Prostate gland (tissue), 2 donors: ENCODE measurements around the gene CPS1. TPM values are rescaled to one million over a fixed set of nuclear protein-coding genes. Genes with fewer than 3 reads are reported as not detected.

ENCODE experiments used
- DNase-seq: peaks from one replicate; pipeline ENCODE4 v3.0.0-alpha.2; 2019; ENCODE audit warnings: low spot score
- H3K27ac ChIP-seq, 2 donors: fragments of 200-600 bp; sonication (generic); 2 replicates each; pipeline ENCODE4 v1.5.1; 2017 to 2019
- H3K27me3 ChIP-seq: fragments of 200-600 bp; sonication (generic); replicated peaks from 2 replicates; pipeline ENCODE4 v1.5.1; 2019; ENCODE audit not compliant: insufficient read depth
- H3K36me3 ChIP-seq, 2 donors: fragments of 200-600 bp; sonication (generic); 1 replicate in 1 of 2; 2 replicates in 1 of 2; pipeline versions ENCODE4 v1.5.1 to v1.8.1; 2017 to 2019
- H3K4me1 ChIP-seq: fragments of 200-600 bp; sonication (generic); replicated peaks from 2 replicates; pipeline ENCODE4 v1.5.1; 2019
- H3K4me3 ChIP-seq, 2 donors: fragments of 200-600 bp; sonication (generic); 2 replicates each; pipeline ENCODE4 v1.5.1; 2017 to 2019
- H3K9me3 ChIP-seq: fragments of 200-600 bp; sonication (generic); 2 replicates; pipeline ENCODE4 v1.5.1; 2017
- POLR2A ChIP-seq: fragments of 450-650 bp; IDR thresholded peaks from one replicate; pipeline ENCODE4 v1.6.1; 2016; ENCODE audit warnings: antibody characterized with exemption, mild to moderate bottlenecking
- POLR2AphosphoS5 ChIP-seq: sonication (generic); formaldehyde crosslinking; IDR thresholded peaks from one replicate; pipeline ENCODE4 v1.6.1; 2017; ENCODE audit warnings: antibody characterized with exemption
- WGBS: methylation state at CpG from one replicate; pipeline ENCODE4 v1.1.5; 2018; 5-methylcytosine and 5-hydroxymethylcytosine counted together
- intact Hi-C: fragments of 100-400 bp; cut with DNase I; formaldehyde crosslinking; loops from one replicate; pipeline ENCODE4 v1.14.2; 2022
- total RNA-seq, 2 donors: library from RNA; depleted of rRNA; stranded (reverse); fragments of >200 nt; gene quantifications; one replicate each; pipeline ENCODE4 v1.1.0, GENCODE V29; 2016
- TF ChIP-seq, protein P1 (sequence below), 4 experiments: fragments of 200-600 bp in 2 of 4; fragments of 450-650 bp in 2 of 4; sonication (generic) in 2 of 4; IDR thresholded peaks; 1 replicate in 3 of 4; 2 replicates in 1 of 4; pipeline ENCODE4 v1.5.1; 2016 to 2019; ENCODE audit warnings: antibody characterized with exemption in 4 of 4, mild to moderate bottlenecking in 2 of 4, moderate library complexity in 2 of 4

Gene CPS1
- total RNA-seq, 2 donors from 2014 or later, result 0.68 to 15.8 TPM

DNA sequence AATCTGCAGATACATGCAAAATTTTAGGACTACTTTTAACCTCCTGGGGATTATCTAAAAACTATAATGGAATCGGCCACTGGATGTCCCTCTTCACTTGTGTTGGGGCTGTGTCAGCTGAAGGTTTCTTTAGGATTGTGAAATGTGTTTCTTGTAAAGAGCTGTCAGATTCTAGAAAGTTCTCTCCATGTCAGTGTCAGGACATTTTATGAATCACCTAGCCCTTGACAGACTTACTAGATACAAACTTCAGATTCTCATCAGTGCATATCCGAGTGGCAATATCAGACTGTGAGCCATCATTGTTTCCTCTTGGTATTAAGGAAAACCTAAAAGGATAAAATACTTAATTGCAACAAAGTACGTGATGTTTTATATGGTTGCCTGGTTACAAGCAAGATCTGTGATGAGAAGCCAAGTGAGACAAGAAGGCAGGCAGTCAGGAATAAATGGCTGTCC lies 107.3 kb downstream of the CPS1 start:
- no peaks in the 10 kb centered on the region for H3K4me1 ChIP-seq
- 22% methylated on average over 3 of the region's 3 CpGs for WGBS
- no peaks in the 10 kb centered on the region for H3K27me3 ChIP-seq
- no peaks in the 10 kb centered on the region for H3K9me3 ChIP-seq
- no peak overlapping the region for H3K27ac ChIP-seq
- DNase-seq, result no peak
- intact Hi-C loops, result no loop called here
- no peak overlapping the region for H3K4me3 ChIP-seq
- no peaks in the 10 kb centered on the region for H3K36me3 ChIP-seq
- no peak for TF ChIP-seq POLR2A
- TF ChIP-seq, protein P1, sequence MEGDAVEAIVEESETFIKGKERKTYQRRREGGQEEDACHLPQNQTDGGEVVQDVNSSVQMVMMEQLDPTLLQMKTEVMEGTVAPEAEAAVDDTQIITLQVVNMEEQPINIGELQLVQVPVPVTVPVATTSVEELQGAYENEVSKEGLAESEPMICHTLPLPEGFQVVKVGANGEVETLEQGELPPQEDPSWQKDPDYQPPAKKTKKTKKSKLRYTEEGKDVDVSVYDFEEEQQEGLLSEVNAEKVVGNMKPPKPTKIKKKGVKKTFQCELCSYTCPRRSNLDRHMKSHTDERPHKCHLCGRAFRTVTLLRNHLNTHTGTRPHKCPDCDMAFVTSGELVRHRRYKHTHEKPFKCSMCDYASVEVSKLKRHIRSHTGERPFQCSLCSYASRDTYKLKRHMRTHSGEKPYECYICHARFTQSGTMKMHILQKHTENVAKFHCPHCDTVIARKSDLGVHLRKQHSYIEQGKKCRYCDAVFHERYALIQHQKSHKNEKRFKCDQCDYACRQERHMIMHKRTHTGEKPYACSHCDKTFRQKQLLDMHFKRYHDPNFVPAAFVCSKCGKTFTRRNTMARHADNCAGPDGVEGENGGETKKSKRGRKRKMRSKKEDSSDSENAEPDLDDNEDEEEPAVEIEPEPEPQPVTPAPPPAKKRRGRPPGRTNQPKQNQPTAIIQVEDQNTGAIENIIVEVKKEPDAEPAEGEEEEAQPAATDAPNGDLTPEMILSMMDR (IDR thresholded peaks at IDR 0.05), result no peak
- no peak for TF ChIP-seq POLR2AphosphoS5

DNA sequence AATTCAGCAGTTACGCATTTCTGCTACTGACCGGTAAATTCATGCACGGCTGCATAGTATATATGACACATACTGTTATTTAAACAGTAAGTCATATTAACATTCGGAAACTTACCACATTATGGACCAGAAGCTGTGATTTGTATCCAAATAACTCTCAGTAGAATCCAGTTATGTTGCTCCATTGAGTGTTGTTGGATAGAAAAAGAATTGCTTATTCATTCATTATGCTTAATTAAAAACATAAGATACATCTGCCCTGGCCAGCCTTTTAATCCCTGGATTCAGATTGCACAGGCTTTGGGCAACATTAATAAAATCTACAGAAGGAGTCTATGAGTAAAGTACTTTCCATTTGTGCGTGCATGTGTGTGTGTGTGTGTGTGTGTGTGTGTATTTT lies 111.3 kb downstream of the CPS1 start:
- WGBS, result 87% methylated on average over 5 of the region's 5 CpGs
- no peak overlapping the region for H3K27ac ChIP-seq
- DNase-seq, result no peak
- intact Hi-C loops, result no loop called here
- no peak for TF ChIP-seq POLR2AphosphoS5
- TF ChIP-seq, protein P1 (IDR thresholded peaks at IDR 0.05), result no peak
- no peak for TF ChIP-seq POLR2A
- H3K4me3 ChIP-seq, result no peak overlapping the region
- H3K9me3 ChIP-seq, result no peaks in the 10 kb centered on the region
- H3K4me1 ChIP-seq, result no peaks in the 10 kb centered on the region
- H3K36me3 ChIP-seq, result no peaks in the 10 kb centered on the region
- no peaks in the 10 kb centered on the region for H3K27me3 ChIP-seq

DNA sequence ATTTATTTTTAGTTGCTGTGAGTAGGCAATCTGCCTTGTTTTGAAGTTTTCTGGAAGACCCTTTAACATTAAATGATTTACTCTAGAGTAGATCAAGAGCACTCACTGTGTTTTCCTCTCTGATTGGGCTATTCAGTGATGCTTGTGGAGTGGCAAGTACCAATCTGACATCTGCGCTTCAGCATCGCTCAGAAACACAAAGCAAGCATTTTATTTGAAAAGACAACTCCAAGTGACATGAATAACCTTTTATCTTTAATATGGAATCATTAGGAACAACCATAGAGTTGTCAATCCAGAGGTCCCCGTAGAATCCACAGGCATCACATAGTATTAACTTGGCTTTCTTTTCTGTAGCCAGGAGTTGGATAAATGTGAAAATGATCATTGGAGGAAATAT lies 114.7 kb downstream of the CPS1 start:
- intact Hi-C loops, result no loop called here
- TF ChIP-seq POLR2AphosphoS5, result no peak
- TF ChIP-seq, protein P1 (IDR thresholded peaks at IDR 0.05), result no peak
- Histone ChIP-seq H3K27me3 (no peaks in the 10 kb centered on the region), H3K36me3 (no peaks in the 10 kb centered on the region), H3K9me3 (no peaks in the 10 kb centered on the region), H3K4me1 (no peaks in the 10 kb centered on the region), H3K4me3 (no peak overlapping the region), H3K27ac (no peak overlapping the region)
- 82% methylated on average over 3 of the region's 3 CpGs for WGBS
- DNase-seq, result no peak

DNA sequence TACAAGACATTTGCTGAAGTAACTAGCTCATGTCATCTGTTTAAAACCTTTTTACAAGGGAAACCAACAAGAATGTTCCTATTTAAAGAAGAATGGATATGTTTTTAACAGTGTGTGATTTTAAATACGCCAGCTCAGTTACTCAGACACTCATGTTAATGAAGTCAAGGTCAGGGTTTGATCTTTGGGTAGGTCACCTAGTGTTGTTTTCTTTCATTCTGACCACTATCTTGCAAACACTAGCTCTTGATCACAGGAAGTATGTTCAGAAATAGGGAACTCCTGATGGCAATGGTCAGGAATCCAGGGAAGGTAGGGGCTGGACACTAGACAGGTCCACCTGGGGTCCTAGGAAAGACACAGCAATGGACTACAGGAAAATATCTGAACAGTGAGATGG lies 116.7 kb downstream of the CPS1 start:
- TF ChIP-seq POLR2A, result no peak
- TF ChIP-seq POLR2AphosphoS5, result no peak
- TF ChIP-seq, protein P1 (IDR thresholded peaks at IDR 0.05), result no peak
- Histone ChIP-seq H3K36me3 (no peaks in the 10 kb centered on the region), H3K4me1 (no peaks in the 10 kb centered on the region), H3K4me3 (no peak overlapping the region), H3K27ac (no peak overlapping the region), H3K27me3 (no peaks in the 10 kb centered on the region), H3K9me3 (no peaks in the 10 kb centered on the region)
- no peak for DNase-seq
- WGBS, result 48% methylated on average over 1 of the region's 1 CpG
- intact Hi-C loops, result no loop called here

DNA sequence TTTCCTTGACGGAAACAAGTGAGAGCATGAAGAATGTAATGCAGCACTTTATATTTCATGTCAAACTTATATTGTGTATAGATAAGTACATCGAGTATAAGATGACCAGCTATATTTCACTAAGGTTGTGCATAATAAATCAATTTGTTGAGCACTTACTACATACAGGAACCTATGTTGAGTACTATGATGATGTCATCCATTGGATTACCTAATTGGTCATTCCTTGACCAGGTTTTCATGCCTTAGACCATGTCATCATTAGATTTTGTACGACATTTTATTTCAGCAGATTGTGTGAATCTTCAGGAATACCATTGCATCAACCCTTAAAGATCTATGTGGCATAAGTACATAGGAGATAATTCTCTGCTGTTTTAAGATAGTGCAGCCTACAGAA lies 119.7 kb downstream of the CPS1 start:
- H3K9me3 ChIP-seq, result no peaks in the 10 kb centered on the region
- H3K27ac ChIP-seq, result no peak overlapping the region
- no peaks in the 10 kb centered on the region for H3K4me1 ChIP-seq
- H3K36me3 ChIP-seq, result no peaks in the 10 kb centered on the region
- 91% methylated on average over 3 of the region's 3 CpGs for WGBS
- intact Hi-C loops, result no loop called here
- no peaks in the 10 kb centered on the region for H3K27me3 ChIP-seq
- TF ChIP-seq, protein P1 (IDR thresholded peaks at IDR 0.05), result no peak
- TF ChIP-seq POLR2AphosphoS5, result no peak
- no peak for TF ChIP-seq POLR2A
- no peak overlapping the region for H3K4me3 ChIP-seq
- DNase-seq, result no peak
